Heart left ventricle (tissue), 13 donors: Measurements from ENCODE around the gene SLC9A8.

Source experiments
- POLR2A ChIP-seq, 2 donors: fragments of 450-650 bp; IDR thresholded peaks; one replicate each; pipeline ENCODE4 v1.6.1; 2017; ENCODE audit warnings: antibody characterized with exemption in 2 of 2, mild to moderate bottlenecking in 2 of 2, moderate library complexity in 2 of 2
- TF ChIP-seq, protein P1 (sequence below), 12 donors: fragments of 200-600 bp; sonication (generic) in 4 of 12; IDR thresholded peaks; one replicate each; pipeline versions ENCODE4 v1.5.0 to v1.8.0; 2018 to 2022; ENCODE audit warnings: antibody characterized with exemption in 12 of 12, mild to moderate bottlenecking in 5 of 12
- donor health status: ischemic (EF 13 %, LVEDD 7.1; RV severe dilation, severe dysfunction).
- donor health status: DM: no; HTN: yes; CAD: no.
- donor health status: DM: no; HTN: no; CAD: no.
- donor health status: ischemic (EF 25% LVEDD 6.9; RV normal size, moderate dysfunction).
- donor health status: ischemic (EF 25% LVEDD 5.7; RV mildly dilated, moderate dysfunction).
- donor health status: ischemic (EF 35%, LVEDD 5.7; RV mildly dilated, moderate dysfunction).
- donor health status: nonischemic (EF 11% LVEDD 7.7; RV severe dilation, severe dysfunction).
- donor health status: DM: yes; HTN: yes; CAD: no.
- donor health status: PGD.
- donor health status: ischemic (EF 29% LVEDD 5.4; RV normal size, mild dysfunction).
- donor health status: nonischemic (EF 23%, LVEDD 6.1; RV moderate dilation, normal function).

DNA sequence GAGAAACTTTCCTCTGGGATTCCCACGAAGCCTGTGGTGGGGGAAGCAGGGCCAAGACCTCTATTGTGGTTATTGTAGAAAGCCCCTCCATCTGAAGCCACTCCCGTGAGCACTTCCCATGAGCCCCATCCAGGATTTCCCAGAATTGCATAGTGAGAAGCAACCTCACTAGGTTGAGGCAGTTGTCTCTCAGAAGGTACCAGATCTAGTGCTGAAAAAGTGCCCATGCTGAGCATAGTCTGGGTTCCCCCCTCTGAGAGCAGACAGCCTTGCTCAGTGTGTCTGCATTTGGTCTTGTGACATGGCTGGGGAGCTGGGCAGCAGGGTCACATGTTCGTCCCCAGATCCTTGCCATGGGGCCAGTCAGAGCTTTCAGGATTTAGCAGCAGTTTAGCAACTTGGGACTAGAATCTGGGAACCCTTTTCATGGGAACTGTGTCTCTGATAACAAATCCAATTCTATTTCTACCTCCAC, 38.6 kb downstream of the SLC9A8 start:
- no peak for TF ChIP-seq POLR2A (IDR thresholded peaks at IDR 0.05)
- TF ChIP-seq, protein P1, sequence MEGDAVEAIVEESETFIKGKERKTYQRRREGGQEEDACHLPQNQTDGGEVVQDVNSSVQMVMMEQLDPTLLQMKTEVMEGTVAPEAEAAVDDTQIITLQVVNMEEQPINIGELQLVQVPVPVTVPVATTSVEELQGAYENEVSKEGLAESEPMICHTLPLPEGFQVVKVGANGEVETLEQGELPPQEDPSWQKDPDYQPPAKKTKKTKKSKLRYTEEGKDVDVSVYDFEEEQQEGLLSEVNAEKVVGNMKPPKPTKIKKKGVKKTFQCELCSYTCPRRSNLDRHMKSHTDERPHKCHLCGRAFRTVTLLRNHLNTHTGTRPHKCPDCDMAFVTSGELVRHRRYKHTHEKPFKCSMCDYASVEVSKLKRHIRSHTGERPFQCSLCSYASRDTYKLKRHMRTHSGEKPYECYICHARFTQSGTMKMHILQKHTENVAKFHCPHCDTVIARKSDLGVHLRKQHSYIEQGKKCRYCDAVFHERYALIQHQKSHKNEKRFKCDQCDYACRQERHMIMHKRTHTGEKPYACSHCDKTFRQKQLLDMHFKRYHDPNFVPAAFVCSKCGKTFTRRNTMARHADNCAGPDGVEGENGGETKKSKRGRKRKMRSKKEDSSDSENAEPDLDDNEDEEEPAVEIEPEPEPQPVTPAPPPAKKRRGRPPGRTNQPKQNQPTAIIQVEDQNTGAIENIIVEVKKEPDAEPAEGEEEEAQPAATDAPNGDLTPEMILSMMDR (IDR thresholded peaks at IDR 0.05), result no peak
